ENCODE measurements around the gene AUTS2. TPM values are rescaled to one million over a fixed set of nuclear protein-coding genes. Genes with fewer than 3 reads are reported as not detected.

AUTS2 gene
- total RNA-seq, 1 donor from 2014 or later = 5.2 TPM

- no peak for DNase-seq
- no peak for ATAC-seq (ENCODE audit: poor library complexity)
- intact Hi-C loops (cut with DNase I) = no loop called here
Measured at GRCh38 chr7:69816501-69816900, 218.2 kb downstream of the AUTS2 start.

- DNase-seq (no peak), ATAC-seq (ENCODE audit: poor library complexity) (no peak)
- intact Hi-C loops (cut with DNase I) = no loop called here
Measured at GRCh38 chr7:69817121-69817520, 218.8 kb downstream of the AUTS2 start.

- intact Hi-C loops (cut with DNase I) = no loop called here
- ATAC-seq (ENCODE audit: poor library complexity) (no peak), DNase-seq (no peak)
Measured at GRCh38 chr7:69817841-69818635, 219.8 kb downstream of the AUTS2 start.

- DNase-seq (no peak), ATAC-seq (ENCODE audit: poor library complexity) (no peak)
- intact Hi-C loops (cut with DNase I) = no loop called here
Measured at GRCh38 chr7:69818636-69819332, 220.5 kb downstream of the AUTS2 start.

- DNase-seq (no peak), ATAC-seq (ENCODE audit: poor library complexity) (no peak)
- intact Hi-C loops (cut with DNase I) = no loop called here
Measured at GRCh38 chr7:69819333-69819705, 221.0 kb downstream of the AUTS2 start.

- no peak for ATAC-seq (ENCODE audit: poor library complexity)
- intact Hi-C loops (cut with DNase I) = no loop called here
- no peak for DNase-seq
Measured at GRCh38 chr7:69820479-69821192, 222.4 kb downstream of the AUTS2 start.

GRCh38 chr7:69822386-69822785 is 224.1 kb downstream of the AUTS2 start:
- no peak for ATAC-seq (ENCODE audit: poor library complexity)
- no peak for DNase-seq
- intact Hi-C loops (cut with DNase I) = no loop called here

GRCh38 chr7:69823151-69823744 is 225.0 kb downstream of the AUTS2 start:
- intact Hi-C loops (cut with DNase I) = no loop called here
- DNase-seq (no peak), ATAC-seq (ENCODE audit: poor library complexity) (no peak)

GRCh38 chr7:69825113-69825972 is 227.1 kb downstream of the AUTS2 start:
- intact Hi-C loops (cut with DNase I) = no loop called here
- ATAC-seq (ENCODE audit: poor library complexity) = no peak
- no peak for DNase-seq

GRCh38 chr7:69826283-69826682 is 228.0 kb downstream of the AUTS2 start:
- ATAC-seq (ENCODE audit: poor library complexity) (no peak), DNase-seq (no peak)
- intact Hi-C loops (cut with DNase I) = no loop called here

GRCh38 chr7:69827140-69827539 is 228.9 kb downstream of the AUTS2 start:
- DNase-seq (no peak), ATAC-seq (ENCODE audit: poor library complexity) (no peak)
- intact Hi-C loops (cut with DNase I) = no loop called here

GRCh38 chr7:69827558-69827957 is 229.3 kb downstream of the AUTS2 start:
- intact Hi-C loops (cut with DNase I) = no loop called here
- ATAC-seq (ENCODE audit: poor library complexity) = no peak
- no peak for DNase-seq

GRCh38 chr7:69832356-69832755 is 234.1 kb downstream of the AUTS2 start:
- intact Hi-C loops (cut with DNase I) = no loop called here
- DNase-seq (no peak), ATAC-seq (ENCODE audit: poor library complexity) (no peak)

- intact Hi-C loops (cut with DNase I) = no loop called here
- DNase-seq (no peak), ATAC-seq (ENCODE audit: poor library complexity) (no peak)
Measured at GRCh38 chr7:69833964-69834363, 235.7 kb downstream of the AUTS2 start.

- intact Hi-C loops (cut with DNase I) = no loop called here
- no peak for ATAC-seq (ENCODE audit: poor library complexity)
- DNase-seq = no peak
Measured at GRCh38 chr7:69836702-69837101, 238.4 kb downstream of the AUTS2 start.

- intact Hi-C loops (cut with DNase I) = no loop called here
- ATAC-seq (ENCODE audit: poor library complexity) (no peak), DNase-seq (no peak)
Measured at GRCh38 chr7:69837387-69838068, 239.3 kb downstream of the AUTS2 start.

- DNase-seq (no peak), ATAC-seq (ENCODE audit: poor library complexity) (no peak)
- intact Hi-C loops (cut with DNase I) = no loop called here
Measured at GRCh38 chr7:69839782-69840181, 241.5 kb downstream of the AUTS2 start.

GRCh38 chr7:69840248-69840647 is 242.0 kb downstream of the AUTS2 start:
- no peak for ATAC-seq (ENCODE audit: poor library complexity)
- intact Hi-C loops (cut with DNase I) = no loop called here
- no peak for DNase-seq
